Measurements from ENCODE around the gene NAA35.

- TF ChIP-seq EZH2 (IDR thresholded peaks at IDR 0.05; ENCODE audit: insufficient read depth, poor library complexity, severe bottlenecking) (no peak), EZH2phosphoT487 (IDR thresholded peaks at IDR 0.05; ENCODE audit: insufficient read depth, low read depth) (no peak)
These were observed 15.5 kb upstream of the NAA35 start for GRCh38 chr9:85925493-85925892.

All from GM23248 (cell line).